Measurements from ENCODE around the gene CDH12.

DNA sequence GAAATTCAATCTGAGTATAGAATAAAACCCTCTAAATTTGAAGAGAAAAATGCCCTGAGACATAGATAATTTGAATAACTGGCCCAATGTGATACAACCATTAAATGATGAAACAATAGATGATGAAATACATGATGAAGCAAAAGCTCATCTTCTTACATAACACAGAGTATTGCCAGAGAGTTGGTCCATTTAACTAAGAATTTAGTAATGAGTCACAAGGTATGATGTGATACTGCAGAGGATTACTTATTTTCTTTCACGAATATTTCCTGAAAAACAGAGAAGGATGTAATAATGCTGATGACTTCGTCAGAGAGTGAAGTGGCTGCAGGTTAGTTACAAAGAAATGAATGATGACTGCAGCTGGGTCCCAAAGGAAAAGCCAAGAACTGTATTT, 379.3 kb downstream of the CDH12 start:
- TF ChIP-seq POLR2A (IDR thresholded peaks at IDR 0.05; ENCODE audit: low read depth, low read length) (no peak), NFYB (IDR thresholded peaks at IDR 0.05; ENCODE audit: insufficient read depth, low read depth, low read length) (no peak), CREM (IDR thresholded peaks at IDR 0.05; ENCODE audit: low read depth) (no peak), CHD2 (IDR thresholded peaks at IDR 0.05; ENCODE audit: borderline replicate concordance, low read depth, low read length) (no peak), RAD51 (IDR thresholded peaks at IDR 0.05) (no peak)

Data from GM12878 (cell line).